T-helper 1 cell treated with Interleukin-12 subunit alpha and Interleukin-12 subunit beta and Interleukin-4 antibody, amounts not matched to agents 30 ng/mL and 1 ng/mL, for 36 hours (primary cell): ENCODE data around the gene LASP1NB.
"Not testable (repeated sequence)": the region's sequence is repeated elsewhere in the genome, so short reads cannot be mapped to it uniquely, and the experiment has no call there.

Experiments used
- intact Hi-C: fragments of 100-400 bp; cut with micrococcal nuclease; formaldehyde crosslinking; loops from one replicate; pipeline ENCODE4 v1.15.1; 2024

The LASP1NB gene

GRCh38 chr17:38896346-38896954 lies 29.0 kb upstream of the LASP1NB start:
- intact Hi-C loops: no loop called here

GRCh38 chr17:38897176-38897575 lies 28.2 kb upstream of the LASP1NB start:
- intact Hi-C loops: no loop called here

DNA sequence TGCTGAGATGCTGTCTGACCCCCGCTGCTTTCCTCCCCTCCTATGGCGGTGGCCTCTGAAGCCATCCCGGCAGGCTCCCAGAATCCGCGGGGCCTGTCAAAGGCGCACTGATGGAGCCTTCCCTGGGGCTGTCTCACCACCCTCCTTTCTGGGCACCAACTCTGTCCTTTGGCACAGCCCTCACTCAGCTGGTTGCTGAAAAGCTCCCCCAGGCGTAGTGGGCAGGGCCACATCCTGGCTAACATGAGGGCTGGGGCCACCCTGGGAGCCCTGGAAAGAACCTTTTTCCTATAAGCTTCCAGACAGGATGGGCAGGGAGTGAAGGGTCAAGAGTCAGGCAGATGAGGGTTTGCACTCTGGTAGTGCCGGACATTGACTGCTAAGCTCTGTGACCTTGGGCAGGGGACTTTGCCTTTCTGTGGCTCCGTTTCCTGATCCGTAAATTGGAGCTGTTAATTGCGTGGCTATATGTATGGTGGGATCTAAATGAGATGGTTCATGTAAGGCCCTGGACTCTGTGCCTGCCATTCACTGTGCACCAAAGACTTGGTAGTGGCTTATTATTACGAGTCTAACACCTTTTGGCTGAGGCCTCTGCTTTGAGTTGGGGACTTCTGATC lies 27.6 kb upstream of the LASP1NB start:
- intact Hi-C loops: loop anchor here (1.0 to 2.0 kb wide), 6 partner anchors 7 to 72 kb away; partner anchors contain the start of genes CWC25 and RPL23

- intact Hi-C loops: loop anchor here (1.0 to 2.0 kb wide), 6 partner anchors 8 to 73 kb away; partner anchors contain the start of genes CWC25 and RPL23
These were observed 27.1 kb upstream of the LASP1NB start for GRCh38 chr17:38898291-38898679.

- intact Hi-C loops: loop anchor here (1.0 to 2.0 kb wide), 6 partner anchors 9 to 74 kb away; partner anchors contain the start of genes CWC25 and RPL23
These were observed 26.5 kb upstream of the LASP1NB start for GRCh38 chr17:38898812-38899348.

DNA sequence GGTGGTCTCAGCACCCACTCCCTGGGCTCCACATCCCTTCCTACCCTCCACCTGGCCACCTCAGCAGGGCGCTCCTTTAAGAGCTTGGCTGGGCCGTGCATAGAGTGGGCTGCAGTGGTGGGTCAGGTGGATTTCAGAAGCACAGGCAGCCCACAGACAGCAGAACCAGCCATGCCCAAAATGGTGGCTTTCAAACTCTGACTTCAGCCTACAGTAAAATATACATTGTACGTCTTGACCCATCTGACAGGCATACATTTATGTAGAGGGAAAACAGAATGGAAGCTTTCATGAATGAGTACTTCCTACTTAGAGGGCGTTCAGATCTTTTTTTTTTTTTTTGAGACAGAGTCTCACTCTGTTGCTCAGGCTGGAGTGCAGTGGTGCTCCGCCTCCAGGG lies 26.0 kb upstream of the LASP1NB start:
- intact Hi-C loops: loop anchor here (2.0 kb wide), 1 partner anchor 27 kb away; no protein-coding TSS in a partner anchor

- intact Hi-C loops: no loop called here
These were observed 24.3 kb upstream of the LASP1NB start for GRCh38 chr17:38900978-38901656.

DNA sequence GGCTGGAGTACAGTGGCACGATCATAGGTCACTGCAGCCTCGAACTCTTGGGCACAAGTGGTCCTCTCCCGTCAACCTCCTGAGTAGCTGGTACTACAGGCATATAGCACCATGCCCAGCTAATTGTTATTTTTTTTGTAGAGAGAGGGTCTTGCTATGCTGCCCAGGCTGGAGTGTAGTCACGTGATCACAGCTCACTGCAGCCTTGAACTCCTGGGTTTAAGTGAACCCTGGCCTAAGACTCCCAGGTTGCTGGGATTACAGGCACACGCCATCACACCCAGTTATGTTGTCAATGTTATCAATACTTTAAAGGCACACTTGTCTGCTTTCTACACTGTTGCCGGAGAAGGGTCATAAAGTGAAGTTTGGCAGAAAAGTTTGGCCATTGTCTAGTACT lies 22.0 kb upstream of the LASP1NB start:
- intact Hi-C loops: no loop called here

DNA sequence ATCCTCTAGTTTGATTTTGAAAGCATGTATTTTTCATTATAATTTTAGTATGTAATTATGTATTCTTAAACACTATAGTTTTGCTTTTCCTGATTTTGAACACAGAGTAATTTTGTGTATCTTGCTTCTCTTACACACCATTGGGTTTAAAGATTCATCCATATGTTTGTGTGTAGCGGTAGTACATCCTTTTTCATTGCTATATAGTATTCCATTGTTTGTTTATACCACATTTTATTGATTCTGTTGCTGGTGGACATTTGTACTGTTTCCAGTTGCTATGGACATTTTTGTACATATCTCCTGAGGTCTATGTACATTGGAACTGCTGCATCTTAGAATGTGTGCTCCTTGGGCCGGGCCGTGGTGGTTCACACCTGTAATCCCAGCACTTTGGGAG lies 20.5 kb upstream of the LASP1NB start:
- intact Hi-C loops: no loop called here

DNA sequence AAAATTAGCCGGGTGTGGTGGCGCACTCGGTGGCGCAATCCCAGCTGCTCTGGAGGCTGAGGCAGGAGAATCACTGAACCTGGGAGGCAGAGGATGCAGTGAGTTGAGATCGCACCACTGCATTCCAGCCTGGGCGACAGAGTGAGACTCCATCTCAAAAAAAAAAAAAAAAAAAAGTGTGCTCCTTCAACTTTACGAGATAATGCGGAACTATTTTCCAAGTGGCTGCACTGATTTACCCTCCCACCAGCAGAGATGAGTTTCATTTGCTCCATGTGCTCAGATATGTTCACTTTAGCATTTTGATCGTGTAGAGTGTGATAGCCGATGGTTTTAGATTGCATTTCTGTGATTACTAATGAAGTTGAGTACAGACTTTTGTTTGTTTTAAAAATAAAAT lies 20.0 kb upstream of the LASP1NB start:
- intact Hi-C loops: no loop called here

GRCh38 chr17:38906460-38907228 lies 18.8 kb upstream of the LASP1NB start:
- intact Hi-C loops: no loop called here

DNA sequence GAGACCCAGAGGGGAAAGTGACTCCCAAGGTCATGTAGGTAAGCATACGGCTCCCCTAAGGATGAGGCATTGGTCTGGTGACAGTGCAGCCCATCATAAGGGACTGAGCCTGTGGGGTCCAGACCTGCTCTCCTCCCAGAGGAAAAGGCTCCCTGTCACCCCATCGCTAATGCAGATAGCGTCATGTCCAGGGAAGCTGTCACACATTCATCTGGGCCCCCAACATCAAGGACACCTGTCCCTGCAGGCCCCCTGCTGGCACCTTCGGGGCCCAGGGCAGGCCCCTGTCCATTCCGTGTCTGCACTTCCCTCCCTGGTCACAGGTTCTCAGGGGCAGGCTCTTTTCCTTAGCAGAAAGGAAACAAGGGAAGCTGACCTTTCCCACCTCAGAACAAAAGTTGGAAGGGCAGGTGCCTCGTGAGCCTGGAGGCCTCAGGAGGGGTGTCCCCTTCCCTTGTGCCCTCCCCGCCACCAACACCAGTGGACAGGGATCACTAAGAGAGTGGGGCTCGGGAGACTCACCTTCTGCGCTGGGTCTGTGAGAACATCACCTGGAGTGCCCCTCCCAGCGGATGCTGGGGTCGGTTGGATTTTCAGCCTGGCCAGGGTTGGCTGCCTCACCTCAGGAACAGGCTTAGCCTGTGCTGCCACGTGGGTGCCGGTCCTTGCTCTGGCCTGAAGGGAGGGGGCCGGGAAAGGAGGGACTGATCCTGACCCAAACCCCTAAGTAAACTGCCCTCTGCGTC lies 17.3 kb upstream of the LASP1NB start:
- intact Hi-C loops: no loop called here

DNA sequence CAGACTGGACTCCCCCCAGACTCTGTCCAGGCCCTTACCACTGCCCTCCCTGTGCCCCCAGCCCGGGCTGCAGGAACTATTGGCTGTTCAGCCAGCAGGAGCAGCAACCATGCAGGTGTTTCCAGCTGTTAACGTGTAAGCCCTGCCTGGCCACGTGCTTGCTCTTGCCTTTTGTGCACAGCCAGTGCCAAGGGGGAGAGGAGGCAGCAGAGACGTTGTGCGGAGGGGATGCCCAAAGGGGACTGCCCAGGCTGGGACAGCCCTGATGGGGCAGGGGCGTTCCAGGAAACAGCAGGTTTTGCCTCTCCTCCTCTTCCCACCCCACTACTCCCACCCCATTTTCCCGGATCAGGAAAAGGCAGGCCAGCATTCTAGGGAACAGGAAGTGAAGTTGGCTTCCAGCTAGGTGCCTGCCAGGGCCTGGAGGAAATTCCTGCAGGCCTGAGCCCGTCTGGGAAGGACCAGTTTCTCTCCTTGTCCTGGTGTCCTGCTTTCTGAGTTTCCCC lies 16.7 kb upstream of the LASP1NB start:
- intact Hi-C loops: no loop called here

- intact Hi-C loops: no loop called here
These were observed 15.1 kb upstream of the LASP1NB start for GRCh38 chr17:38910325-38910724.

DNA sequence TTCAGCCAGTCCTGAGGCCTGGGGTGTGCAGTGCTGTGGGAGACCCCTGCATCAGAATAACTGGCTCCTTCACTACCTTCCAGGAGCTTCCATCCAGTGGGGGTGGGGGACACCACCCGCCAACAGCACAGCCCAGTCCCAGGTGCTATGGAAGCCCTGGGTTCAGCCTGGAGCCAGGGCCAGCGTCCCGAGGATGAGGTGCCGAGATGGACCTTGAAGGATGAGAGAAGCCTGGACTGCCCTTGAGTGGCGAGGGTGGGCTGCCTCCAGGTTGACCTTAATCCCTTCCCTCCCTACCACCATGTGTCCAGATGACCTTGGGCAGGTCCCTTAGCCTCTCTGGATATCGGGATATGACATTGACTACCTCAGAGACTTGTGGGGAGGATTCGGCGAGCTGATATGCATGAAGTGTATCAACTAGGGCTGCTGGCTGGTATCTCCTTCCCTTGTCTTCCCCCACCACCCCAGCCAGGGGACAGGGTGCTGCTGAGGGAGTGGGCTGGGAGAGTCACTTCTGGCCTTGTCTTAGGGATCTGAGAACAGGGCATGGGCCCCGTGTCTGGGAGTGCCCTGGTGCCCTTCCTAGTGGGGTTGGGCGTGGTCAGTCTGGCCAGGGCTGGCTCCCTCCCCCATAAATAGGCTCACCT lies 14.2 kb upstream of the LASP1NB start:
- intact Hi-C loops: no loop called here

DNA sequence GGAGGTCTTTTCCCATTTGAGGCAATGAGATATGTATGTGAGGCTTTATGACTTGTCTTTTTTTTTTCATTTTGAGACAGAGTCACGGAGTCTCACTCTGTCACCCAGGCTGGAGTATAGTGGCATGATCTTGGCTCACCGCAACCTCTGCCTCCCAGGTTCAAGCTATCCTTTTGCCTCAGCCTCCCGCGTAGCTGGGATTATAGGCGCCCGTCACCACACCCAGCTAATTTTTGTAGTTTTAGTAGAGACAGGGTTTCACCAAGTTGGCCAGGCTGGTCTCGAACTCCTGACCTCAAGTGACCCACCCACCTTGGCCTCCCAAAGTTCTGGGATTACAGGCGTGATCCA lies 13.7 kb upstream of the LASP1NB start:
- intact Hi-C loops: not testable (repeated sequence)

GRCh38 chr17:38912221-38912813 lies 13.1 kb upstream of the LASP1NB start:
- intact Hi-C loops: no loop called here

DNA sequence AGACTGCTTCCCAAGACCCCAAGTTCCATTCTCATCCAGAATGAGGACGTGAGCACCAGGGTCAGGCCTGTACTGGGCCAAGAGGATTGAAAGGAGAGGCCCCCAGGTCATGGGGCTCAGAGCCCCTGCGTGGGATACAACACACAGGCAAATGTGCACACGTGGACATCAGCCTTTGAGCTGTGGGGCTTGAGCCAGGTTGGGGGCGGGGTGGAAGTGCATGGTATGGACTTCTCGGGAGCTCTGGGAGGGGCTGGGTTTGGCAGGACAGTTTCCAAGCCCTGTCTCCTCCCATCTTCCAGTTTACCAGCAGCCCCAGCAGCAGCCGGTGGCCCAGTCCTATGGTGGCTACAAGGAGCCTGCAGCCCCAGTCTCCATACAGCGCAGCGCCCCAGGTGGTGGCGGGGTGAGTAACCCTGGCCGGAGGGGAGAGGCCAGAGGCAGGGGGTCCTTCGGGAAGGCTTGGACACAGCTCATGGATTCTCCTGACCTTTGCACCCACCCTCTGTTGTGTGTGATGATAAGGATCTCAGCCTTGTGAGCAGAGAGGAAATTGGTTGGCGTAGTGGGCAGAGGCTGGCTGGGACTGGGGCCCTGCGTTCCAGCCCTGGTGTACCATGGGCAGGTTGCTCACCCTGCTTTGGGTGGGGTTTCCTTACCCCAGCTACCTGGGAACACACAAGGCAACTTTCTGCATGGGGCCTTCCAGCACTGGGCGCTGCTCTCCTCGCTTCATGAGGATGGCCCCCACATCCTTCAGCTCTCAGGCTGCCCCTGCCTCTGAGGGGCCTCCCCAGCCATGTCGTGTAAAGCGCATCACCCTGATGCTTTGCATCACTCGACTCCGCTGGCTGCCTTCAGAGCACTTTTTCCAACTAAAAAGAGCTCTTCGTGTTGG lies 10.4 kb upstream of the LASP1NB start:
- intact Hi-C loops: no loop called here

DNA sequence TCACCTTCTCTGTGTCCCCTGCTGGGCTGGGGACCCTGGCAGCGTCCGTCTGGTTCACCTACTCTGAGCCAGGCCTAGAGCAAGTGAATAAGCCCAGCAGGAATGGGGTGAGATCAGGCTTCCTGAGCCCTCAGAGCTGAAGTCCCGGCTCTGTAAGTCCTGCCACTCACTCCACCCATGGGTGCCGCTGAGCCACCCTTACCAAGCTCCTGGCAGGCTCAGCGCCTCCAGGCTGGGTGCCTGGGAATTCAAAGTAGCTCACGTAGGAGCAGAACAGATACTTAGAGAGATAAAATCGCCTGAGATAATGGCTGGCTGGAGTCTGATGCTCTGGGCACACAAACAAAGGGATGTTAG lies 9.8 kb upstream of the LASP1NB start:
- intact Hi-C loops: no loop called here
